Progenitor cell of endocrine pancreas (in vitro differentiated cells): ENCODE results near the gene SPAG5. TPM values are rescaled to one million over a fixed set of nuclear protein-coding genes. Genes with fewer than 3 reads are reported as not detected.

Source experiments
- DNase-seq: peaks from one replicate; pipeline ENCODE4 v3.0.0; 2021; ENCODE audit warnings: low spot score; ENCODE audit not compliant: unreplicated experiment
- H3K27ac Mint-ChIP-seq: 2 replicates; pipeline ENCODE4 v1.8.0; 2021; ENCODE audit warnings: mild to moderate bottlenecking, moderate library complexity, mixed read lengths
- H3K27me3 Mint-ChIP-seq: 2 replicates; pipeline ENCODE4 v1.8.0; 2021; ENCODE audit warnings: mixed read lengths
- H3K36me3 Mint-ChIP-seq: 2 replicates; pipeline ENCODE4 v1.8.0; 2022; ENCODE audit warnings: mixed read lengths; ENCODE audit not compliant: insufficient read depth
- H3K4me1 Mint-ChIP-seq: 2 replicates; pipeline ENCODE4 v1.8.0; 2021; ENCODE audit warnings: low read depth, mixed read lengths
- H3K4me3 Mint-ChIP-seq: 2 replicates; pipeline ENCODE4 v1.8.0; 2021; ENCODE audit warnings: low read depth, mild to moderate bottlenecking, moderate library complexity, mixed read lengths
- H3K9me3 Mint-ChIP-seq: 2 replicates; pipeline ENCODE4 v1.8.0; 2021; ENCODE audit warnings: low read depth, mixed read lengths
- CTCF ChIP-seq: fragments of 200-600 bp; sonication (generic); IDR thresholded peaks from one replicate; pipeline ENCODE4 v1.5.0; 2021; ENCODE audit warnings: antibody characterized with exemption, mild to moderate bottlenecking; ENCODE audit not compliant: unreplicated experiment
- long read RNA-seq: library from polyadenylated mRNA; unstranded; transcript quantifications from one replicate; pipeline ENCODE4 v2.0.0, GENCODE V29; 2020
- total RNA-seq: library from RNA; stranded (reverse); gene quantifications from 2 replicates; pipeline ENCODE4 v1.2.1, GENCODE V29; 2021

The SPAG5 gene
- 69.4 and 77.8 TPM in 2 replicates for total RNA-seq
- long read RNA-seq, full-length matches to known transcripts, result 212 of 379 reads
- long read RNA-seq, partial matches to known transcripts, result 68 of 379 reads
- long read RNA-seq, other reads (novel, unspliced or antisense), result 99 of 379 reads

- peak within 1 kb of the TSS; percentile 91 for H3K27ac Mint-ChIP-seq
- H3K4me1 Mint-ChIP-seq, result peaks cover 18% of the 10 kb centered on the region
- DNase-seq, result peak; percentile 88
- peaks cover 3% of the 10 kb centered on the region for H3K36me3 Mint-ChIP-seq
- no peaks in the 10 kb centered on the region for H3K9me3 Mint-ChIP-seq
- no peak for TF ChIP-seq CTCF
- peak within 1 kb of the TSS; percentile 81 for H3K4me3 Mint-ChIP-seq
- no peaks in the 10 kb centered on the region for H3K27me3 Mint-ChIP-seq
These were observed at the start of gene SPAG5 for GRCh38 chr17:28598799-28599310. TSS of gene SPAG5 (minus strand) at chr17:28599025. CDS start at chr17:28598946, 79 bp downstream.

- Mint-ChIP-seq H3K4me3 (peak overlapping the region; percentile 88), H3K36me3 (peaks cover 8% of the 10 kb centered on the region)
These were observed 47.4 kb upstream of the SPAG5 start for GRCh38 chr17:28646039-28646754.

GRCh38 chr17:28645576-28645939 is 46.7 kb upstream of the SPAG5 start:
- peak overlapping the region; percentile 84 for H3K27ac Mint-ChIP-seq
- peaks cover 21% of the 10 kb centered on the region for H3K4me1 Mint-ChIP-seq
- no peaks in the 10 kb centered on the region for H3K9me3 Mint-ChIP-seq
- peaks cover 9% of the 10 kb centered on the region for H3K36me3 Mint-ChIP-seq
- no peaks in the 10 kb centered on the region for H3K27me3 Mint-ChIP-seq
- peak overlapping the region; percentile 88 for H3K4me3 Mint-ChIP-seq
- TF ChIP-seq CTCF, result no peak
- no peak for DNase-seq

More at GRCh38 chr17:28646039-28646754, 47.4 kb upstream of the SPAG5 start:
- Mint-ChIP-seq H3K27ac (peak overlapping the region; percentile 96), H3K27me3 (no peaks in the 10 kb centered on the region), H3K4me1 (peaks cover 21% of the 10 kb centered on the region), H3K9me3 (no peaks in the 10 kb centered on the region)
- TF ChIP-seq CTCF, result no peak
- no peak for DNase-seq

- Mint-ChIP-seq H3K4me1 (peaks cover 21% of the 10 kb centered on the region), H3K36me3 (peaks cover 12% of the 10 kb centered on the region), H3K27me3 (no peaks in the 10 kb centered on the region), H3K4me3 (peak within 1 kb of the TSS; percentile 88), H3K9me3 (no peaks in the 10 kb centered on the region), H3K27ac (peak within 1 kb of the TSS; percentile 94)
- TF ChIP-seq CTCF, result no peak
- DNase-seq, result peak; percentile 80
These were observed 46.2 kb upstream of the SPAG5 start, which contains the start of gene BLTP2 for GRCh38 chr17:28644787-28645575. TSS of gene BLTP2 (minus strand) at chr17:28645158. CDS start at chr17:28645056, 102 bp downstream.
